ENCODE measurements around the gene PLA2G3.

GRCh38 chr22:31148488-31148887 is 8.2 kb upstream of the PLA2G3 start:
- TF ChIP-seq, protein P1, sequence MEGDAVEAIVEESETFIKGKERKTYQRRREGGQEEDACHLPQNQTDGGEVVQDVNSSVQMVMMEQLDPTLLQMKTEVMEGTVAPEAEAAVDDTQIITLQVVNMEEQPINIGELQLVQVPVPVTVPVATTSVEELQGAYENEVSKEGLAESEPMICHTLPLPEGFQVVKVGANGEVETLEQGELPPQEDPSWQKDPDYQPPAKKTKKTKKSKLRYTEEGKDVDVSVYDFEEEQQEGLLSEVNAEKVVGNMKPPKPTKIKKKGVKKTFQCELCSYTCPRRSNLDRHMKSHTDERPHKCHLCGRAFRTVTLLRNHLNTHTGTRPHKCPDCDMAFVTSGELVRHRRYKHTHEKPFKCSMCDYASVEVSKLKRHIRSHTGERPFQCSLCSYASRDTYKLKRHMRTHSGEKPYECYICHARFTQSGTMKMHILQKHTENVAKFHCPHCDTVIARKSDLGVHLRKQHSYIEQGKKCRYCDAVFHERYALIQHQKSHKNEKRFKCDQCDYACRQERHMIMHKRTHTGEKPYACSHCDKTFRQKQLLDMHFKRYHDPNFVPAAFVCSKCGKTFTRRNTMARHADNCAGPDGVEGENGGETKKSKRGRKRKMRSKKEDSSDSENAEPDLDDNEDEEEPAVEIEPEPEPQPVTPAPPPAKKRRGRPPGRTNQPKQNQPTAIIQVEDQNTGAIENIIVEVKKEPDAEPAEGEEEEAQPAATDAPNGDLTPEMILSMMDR (IDR thresholded peaks at IDR 0.05): no peak
- no peak for TF ChIP-seq ZFX (IDR thresholded peaks at IDR 0.05; ENCODE audit: borderline replicate concordance)

Measured in 22Rv1 (cell line).